Ovary (tissue), 3 donors: ENCODE results near the gene HIBADH.

ENCODE experiments used
- CTCF ChIP-seq, 3 donors: fragments of 450-650 bp in 2 of 3; fragments of 200-600 bp in 1 of 3; IDR thresholded peaks; one replicate each; pipeline versions ENCODE4 v1.5.1 to v1.8.0; 2016 to 2022; ENCODE audit warnings: antibody characterized with exemption in 3 of 3, mild to moderate bottlenecking in 1 of 3
- EP300 ChIP-seq: sonication (generic); formaldehyde crosslinking; IDR thresholded peaks from one replicate; pipeline ENCODE4 v1.6.1; 2017; ENCODE audit warnings: antibody characterized with exemption
- POLR2A ChIP-seq: fragments of 450-650 bp; IDR thresholded peaks from one replicate; pipeline ENCODE4 v1.6.1; 2017; ENCODE audit warnings: antibody characterized with exemption, mild to moderate bottlenecking, moderate library complexity
- donor health status: DM: no; HTN: no; CAD: no.

DNA sequence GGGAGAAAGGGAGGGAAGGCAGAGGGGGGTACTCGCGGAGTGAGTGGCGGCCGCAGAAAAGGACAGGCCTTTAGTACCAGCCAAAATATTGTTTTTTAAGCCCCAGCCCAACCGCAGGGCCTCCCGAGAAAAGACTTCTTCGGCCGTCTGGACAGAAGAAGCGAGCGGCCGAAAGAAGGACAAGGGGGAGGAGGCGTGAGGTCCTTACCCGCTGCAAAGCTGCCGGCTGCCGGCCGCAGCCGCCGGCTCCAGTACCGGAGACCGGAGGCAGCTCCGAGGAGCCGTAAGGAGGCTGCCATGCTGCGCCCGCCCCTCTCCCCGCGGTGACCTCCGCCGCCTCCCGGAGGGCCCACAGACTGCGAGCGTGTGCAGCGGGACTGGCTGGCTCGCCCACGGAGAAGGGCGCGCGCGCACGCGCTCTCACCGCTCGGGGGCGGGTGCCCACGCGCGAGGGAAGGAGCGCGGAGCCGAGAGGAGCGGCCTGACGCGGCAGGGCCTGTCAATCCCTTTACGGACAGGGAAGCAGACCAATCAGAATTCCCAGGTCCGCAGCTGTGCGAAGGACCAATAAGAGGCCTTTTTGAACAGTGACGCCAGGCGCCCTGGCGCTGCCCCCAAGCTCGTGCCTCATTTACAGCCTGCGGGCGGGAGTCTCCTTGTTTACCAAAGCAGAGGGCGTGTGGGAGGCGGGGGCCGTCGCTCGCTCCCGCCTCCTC lies at the start of gene HIBADH:
- TF ChIP-seq CTCF (IDR thresholded peaks at IDR 0.05) (peak; percentile 16 to 69 (median 58)), EP300 (peak; percentile 68), POLR2A (peak; percentile 90)
